NCI-H748 (cell line): ENCODE measurements around the gene PTGR3.

Source experiments
- DNase-seq: peaks from one replicate; lab custom pipeline; 2025; ENCODE audit not compliant: unreplicated experiment; lab: John Stamatoyannopoulos, UW

Gene PTGR3

DNA sequence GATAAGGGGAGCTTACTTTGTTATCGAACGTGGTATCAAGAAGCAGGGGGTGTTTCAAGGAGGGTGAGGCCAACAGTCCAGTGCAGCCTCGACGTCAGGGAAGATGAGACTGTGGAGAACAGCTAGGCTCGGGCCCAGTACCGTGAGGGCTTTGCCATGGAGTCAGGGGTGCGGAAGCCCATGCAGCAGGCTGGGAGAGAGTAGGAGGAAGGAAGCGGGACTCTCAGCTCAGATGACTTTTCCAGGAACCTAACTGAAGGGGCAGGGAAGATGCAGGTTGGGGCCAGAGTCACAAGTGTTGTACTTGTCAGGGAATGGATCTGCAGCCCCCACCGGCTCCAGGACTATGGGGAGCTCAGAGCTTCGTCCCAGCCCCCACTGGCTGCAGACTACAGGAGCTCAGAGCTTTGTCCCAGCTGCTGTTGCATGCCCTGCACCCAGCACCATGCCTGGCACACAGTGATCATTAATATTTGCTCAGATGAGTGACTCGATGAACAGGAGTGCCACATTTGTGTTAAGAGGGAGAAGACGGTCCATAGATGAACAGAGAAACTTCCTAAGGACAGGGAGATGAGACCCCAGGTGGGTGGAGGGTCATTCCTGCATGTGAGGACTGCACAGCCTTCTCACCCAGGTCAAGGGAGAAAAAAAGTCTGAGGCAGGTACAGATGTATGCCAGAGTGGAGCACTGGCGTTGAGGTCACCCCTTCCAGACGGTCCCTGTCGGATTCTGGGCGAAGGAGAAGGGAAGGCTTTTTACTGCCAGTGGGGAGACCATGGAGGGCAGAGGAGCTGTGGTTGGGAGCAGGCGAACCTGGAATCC, 36.4 kb downstream of the PTGR3 start:
- DNase-seq = no peak

DNA sequence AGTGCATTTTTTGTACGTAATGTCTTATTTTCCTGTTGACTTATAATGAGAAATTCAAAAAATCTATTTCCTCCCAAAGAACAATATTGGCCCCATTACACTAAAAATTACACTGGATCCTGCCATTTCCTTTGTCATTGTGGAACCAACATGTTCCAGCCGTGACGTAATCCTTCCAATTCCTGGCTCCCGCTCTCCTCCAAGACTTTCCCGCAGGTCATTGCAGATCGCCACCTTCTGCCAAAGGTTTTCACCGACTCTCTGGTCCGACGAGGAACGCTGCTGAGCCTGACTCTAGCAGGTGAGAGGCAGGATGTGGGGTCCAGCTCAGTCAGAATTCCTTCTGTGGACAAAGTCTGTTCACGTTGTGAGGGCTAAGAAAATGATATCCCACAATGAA, 38.0 kb downstream of the PTGR3 start:
- no peak for DNase-seq

DNA sequence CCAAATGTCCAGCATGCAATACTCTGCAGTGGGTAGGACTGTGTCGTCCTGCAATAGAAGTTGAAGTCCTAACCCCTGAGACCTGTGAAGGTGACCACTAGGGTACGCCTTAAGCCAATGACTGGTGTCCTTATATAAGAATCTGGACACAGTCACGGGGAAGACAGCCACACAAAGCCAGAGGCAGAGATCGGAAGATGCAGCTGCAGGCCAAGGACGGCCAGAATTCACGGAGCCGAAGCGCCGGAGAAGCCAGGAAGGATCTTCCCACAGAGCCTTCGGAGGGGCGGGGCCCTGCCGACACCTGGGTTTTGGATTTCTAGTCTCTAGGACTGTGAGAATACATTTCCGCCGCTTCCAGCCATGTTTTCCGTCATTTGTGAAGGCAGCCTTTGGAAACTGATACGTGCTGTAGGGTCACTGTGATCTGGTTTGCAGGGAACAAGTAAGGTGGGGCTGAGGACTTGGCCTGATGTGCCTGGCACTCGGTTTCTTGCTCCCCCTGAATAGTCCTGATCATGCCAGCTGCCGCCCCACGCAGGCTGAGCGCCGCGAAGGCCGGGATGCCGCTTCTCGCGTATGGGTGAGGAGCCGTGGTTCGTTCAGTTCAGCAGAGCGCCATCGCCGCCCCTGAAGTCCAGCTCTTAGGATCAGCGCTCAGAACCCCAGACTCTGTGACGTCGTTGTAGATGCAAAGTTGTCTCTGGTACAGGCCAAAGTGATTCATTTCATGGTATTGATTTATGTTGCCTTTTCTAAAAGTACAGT, 38.7 kb downstream of the PTGR3 start:
- no peak for DNase-seq

DNA sequence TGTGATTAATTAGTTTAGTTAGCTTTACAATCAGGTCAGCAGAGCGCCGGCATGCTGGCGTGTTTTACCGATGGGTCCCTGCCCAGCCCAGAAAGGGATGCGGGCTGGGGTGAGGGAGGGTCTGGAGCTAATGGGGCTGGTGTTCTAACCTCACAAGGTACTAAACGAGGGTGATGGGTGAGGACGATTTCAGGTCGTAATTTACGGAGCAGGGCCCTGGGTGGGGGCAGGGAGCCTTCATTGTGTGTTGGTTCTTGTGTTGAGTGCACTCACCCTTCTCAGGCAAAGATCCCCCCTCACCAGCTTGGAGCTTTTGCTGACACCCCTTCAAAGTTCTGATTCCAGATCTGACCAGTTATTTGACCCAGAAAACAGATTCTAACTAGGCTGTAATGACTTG, 39.5 kb downstream of the PTGR3 start:
- DNase-seq = no peak

DNA sequence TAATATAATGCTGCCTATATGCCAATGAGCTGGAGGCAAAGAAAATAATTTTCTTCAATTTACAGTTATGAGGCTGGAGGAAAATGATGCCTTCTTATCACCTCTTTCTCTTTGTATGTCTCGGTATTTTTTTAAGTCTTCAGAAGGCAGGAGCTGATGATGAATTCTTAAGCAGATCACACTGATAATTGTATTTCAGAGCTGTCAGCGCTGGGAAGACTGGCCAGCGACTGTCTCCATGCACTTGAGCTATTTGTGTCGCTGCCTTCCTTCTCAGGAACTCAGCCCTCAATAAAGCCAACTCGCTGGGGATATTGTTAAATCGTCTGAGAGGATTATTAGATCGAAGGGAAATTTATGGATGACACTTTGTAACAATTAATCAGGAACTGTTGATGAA, 40.3 kb downstream of the PTGR3 start:
- no peak for DNase-seq

DNA sequence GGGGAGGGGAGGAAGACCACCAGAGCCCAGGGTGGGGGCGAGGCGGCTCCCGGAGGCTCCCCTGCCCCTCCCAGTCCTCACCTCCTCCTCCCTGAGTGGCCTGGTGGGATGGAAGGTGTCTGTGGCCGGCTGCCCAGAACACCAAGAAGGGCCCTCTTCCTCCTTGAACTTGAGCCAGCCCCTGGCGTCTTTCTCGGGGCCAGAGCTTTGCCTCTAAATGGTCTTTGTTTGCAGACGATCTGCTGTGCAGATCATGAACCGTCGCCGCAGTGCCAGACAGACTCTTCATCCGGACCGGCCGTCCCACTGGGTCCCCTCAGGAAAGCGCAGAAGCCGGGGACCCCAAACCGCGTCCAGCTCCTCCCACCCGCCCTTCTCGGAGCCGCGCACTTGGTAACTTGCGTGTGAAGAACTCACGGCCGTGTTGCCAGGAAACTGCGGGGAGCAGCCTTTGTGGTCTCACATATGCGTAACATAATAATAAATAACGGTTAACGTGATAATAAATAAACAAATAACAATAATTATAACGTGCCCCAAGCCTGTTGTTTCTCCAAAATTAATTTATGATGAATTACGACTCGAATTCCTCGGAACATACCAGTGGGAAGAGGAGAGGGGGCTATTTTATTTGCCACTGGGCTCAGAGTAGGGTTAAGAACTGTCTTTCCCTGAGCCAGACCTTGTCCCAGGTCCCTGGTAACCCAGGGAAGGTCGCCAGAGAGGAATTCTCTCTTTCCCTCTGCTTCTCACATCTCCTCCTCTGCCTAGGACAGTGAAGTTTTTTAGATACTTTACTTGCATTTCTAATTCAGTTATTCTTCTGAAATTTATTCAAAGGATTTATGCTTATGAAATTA, 41.0 kb downstream of the PTGR3 start:
- no peak for DNase-seq

DNA sequence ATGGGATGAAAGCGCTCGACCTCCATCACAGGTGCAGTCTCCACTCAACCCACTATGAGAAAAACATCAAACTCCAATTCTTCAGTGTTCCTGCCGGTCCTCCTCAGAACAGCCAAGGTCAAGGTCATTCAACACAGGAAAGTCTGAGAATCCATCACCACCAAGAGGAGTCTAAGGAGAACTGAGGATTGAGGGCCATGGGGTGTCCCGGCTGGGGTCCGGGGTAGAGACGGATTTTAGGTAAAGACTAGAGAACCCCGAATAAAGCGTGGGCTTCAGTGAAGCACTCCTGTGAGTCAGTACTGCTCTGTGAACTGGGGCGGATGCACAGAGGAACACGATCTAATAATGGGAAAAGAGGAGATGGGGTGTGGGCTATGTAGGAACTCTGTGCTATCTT, 41.8 kb downstream of the PTGR3 start:
- DNase-seq = no peak

DNA sequence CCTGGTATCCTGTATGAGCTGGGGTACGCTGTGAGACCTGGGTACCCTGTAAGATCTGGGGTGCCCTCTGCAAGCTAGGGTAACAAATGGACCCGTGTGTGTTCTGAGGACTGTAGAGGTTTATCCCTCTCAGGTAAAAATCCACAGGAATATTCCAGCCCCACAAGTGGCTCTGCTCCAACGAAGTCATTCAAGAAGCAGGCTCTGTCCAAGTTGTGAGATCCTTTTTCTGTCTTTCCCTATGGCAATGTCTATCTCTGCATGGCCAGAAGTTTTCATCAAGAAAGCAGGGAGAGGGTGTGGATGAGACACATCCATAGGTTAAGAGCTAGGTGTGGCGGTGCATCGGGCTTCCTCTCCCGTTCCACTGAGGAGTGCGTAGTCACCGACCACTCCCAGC, 43.0 kb downstream of the PTGR3 start:
- no peak for DNase-seq

DNA sequence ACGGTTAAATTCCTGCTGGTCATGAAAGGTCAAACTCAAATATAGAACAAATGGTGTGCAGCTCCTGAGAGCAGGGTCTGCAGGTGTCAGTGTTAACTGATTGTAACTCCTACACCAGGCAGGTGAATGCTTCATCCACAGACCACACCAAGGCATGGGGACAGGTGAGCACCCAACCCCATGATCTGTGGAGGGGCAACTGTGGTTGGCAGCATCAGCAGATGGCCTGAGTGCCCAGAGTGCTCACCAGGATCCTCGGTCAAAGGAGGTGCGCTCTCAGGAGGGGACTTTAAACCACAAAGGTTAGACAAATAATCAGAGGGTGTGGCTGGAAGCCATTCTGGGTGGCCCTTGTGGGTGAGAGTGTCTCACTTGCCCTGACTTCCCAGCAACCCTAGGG, 44.5 kb downstream of the PTGR3 start:
- no peak for DNase-seq

DNA sequence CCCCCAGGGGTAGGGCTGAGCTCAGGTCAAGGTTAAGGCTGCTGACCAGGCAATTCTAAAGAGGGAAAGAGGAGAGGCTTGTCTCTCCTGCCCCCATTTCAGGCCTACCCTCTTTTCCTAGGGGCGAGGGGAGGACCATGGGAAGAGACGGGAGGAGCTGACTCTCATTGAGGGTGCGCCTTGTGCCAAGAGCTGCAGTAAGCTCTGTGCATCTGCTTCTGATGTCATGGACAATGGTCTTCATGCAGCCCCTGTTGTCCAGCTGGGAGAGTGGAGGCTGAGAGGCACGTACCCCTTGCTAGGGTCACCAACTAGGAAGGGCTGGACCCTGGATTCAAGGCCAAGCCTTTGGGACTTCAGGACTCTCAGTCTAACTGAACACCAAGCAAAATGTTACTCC, 45.2 kb downstream of the PTGR3 start:
- DNase-seq = no peak

DNA sequence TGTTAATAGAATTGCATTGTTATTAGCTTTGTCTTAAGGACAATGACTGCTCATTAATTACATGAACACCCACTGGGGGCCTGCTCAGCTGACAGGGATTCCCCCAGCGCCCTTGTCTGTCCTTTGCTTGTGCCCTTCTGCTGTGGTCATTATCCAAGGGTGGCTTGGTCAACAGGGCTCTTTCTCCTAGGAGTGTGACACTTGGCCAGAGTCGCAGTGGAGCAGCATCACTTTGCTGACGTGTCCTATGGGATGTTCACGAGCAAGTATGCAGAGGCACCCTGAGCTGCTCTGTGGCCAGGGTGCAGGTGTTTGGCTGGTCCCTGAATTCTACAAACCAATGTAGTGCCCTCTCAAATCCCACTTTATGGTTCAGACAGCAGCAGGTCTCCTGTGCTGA, 46.0 kb downstream of the PTGR3 start:
- DNase-seq = no peak

DNA sequence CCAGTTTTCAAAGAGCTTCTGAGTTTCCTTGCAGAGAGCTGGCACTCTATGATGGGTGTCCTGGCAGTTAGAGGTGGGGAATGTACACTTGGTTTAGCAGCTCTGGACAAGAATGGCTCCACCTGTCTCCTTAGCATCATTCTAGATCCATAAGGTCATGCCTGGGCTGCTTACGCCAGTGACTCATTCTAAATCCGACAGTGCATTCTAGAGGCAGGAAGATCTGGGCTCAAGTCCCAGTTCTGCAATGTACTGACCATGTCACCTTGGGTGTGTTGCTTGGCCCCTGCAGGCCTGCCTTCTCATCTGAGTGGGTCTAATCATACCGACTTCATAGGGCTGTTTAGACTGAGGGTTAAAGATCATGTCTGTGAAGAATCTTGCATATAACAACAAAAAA, 46.5 kb downstream of the PTGR3 start:
- DNase-seq = no peak

DNA sequence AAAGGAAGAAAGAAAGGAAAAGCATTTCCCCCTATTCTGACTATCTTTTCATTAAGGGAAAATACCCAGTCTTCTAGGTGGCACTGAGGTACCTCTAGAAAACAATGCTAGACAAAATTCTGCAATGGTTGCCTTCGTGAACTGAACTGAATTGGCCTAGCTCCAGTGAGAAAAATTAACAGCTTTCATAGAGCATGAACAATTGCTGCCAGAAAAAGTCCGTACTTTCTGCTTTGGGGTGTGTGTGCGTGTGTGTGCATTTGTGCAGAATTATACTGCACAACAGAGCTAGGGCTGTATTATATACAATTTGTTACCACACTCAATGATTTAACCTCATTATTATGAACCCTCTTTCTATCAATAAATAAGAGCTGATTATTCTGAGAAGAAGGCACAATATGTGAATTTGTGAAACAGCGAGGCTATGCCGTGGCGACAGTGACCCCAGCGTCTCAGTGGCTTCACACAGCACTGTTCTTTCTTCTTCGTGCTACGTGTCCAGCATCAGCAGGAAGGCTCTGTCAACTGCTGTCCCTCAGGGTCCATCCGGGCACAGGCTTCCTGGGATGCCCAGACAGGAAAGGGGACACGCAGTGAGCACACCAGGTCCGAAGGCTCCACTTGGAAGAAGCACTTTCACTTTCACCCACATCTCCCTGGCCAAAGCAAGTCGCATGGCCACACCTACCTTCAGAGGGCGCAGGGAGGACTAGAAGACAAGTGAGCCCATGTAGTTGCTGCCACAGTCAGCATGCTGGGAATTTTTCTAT, 47.5 kb downstream of the PTGR3 start:
- DNase-seq = peak; percentile 73

DNA sequence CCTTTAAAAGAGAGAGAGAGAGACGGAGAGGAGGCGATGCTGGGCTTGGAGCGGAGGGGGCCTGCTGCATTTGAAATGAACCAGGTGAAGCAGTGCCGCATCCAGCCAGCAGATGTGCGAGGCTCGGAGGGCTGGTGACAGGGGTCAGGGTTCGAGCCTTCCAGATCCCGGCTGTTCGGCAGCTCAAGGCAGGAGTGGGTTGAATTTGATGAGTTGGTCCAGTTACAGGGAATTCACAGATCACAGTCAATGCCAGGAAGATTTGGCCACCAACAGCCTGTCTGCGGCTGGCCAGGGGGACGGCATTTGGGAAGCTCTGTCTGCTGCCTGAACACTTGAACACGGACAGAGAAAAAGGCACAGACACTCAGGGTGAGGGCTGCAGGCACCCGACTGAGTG, 48.6 kb downstream of the PTGR3 start:
- no peak for DNase-seq

DNA sequence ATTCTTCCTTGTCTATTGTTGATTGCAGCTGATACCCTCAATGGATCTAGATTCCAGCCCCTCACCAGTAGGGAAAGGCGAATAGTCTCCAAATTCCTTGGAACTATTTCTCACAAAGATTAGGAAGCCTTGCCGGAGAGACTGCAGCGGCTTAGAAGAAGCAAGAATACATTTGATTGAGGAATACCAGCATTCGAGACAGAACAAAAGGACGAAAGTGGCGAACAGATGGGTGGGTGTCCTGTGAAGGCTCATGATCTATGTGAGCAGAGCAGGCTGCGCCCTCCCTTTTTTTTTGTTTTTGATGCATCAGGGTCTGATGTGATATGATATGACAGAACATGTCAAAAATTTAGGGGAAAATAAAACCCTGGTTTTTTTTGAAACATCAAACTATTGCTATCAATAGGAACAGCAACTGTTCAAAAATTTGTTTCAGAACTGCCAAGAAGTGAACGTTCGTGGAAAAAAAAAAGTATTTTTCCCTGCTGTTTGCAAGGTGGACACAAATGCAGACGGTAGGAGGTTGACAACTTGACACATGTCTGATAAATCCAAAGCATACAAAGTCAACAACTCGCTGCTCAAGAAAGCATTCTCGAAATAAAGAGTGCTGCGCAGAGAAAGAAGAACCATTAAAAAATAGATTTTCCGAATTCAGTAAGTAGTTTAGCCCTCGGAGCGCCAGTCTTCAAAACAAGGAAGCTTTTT, 49.1 kb downstream of the PTGR3 start:
- no peak for DNase-seq

DNA sequence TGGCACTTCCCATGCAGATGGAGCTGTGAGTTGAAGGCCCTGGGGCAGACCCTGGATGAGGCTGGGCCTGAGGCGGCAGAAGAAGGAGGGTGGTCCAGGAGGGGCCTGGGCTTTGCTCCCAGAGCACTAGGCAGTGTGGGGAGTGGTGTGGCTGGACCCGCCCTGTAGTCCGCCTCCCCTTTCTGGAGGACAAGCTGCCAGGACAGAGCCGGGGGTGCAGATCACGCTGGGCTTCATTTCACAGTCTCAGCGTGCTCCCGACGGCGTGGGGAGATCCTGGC, 49.8 kb downstream of the PTGR3 start:
- DNase-seq = no peak
